NCI-H748 (cell line): Measurements from ENCODE around the gene CPPED1.
"Not testable (repeated sequence)": the region's sequence is repeated elsewhere in the genome, so short reads cannot be mapped to it uniquely, and the experiment has no call there.

ENCODE experiments used
- DNase-seq: peaks from one replicate; lab custom pipeline; 2025; ENCODE audit not compliant: unreplicated experiment; lab: John Stamatoyannopoulos, UW

CPPED1 gene

GRCh38 chr16:12803203-12804093 lies at the start of gene CPPED1:
Gene CPPED1 (minus strand): TSS chr16:12803887. CDS start chr16:12803776, 111 bp downstream.
- DNase-seq = peak; percentile 87

- DNase-seq = no peak
These were observed 46.5 kb upstream of the CPPED1 start for GRCh38 chr16:12850186-12850585.

- DNase-seq = no peak
These were observed 42.9 kb upstream of the CPPED1 start for GRCh38 chr16:12846592-12846991.

- DNase-seq = no peak
These were observed 41.6 kb upstream of the CPPED1 start for GRCh38 chr16:12845282-12845681.

- DNase-seq = no peak
These were observed 34.1 kb upstream of the CPPED1 start for GRCh38 chr16:12837756-12838155.

GRCh38 chr16:12837291-12837690 lies 33.6 kb upstream of the CPPED1 start:
- no peak for DNase-seq

- peak; percentile 49 for DNase-seq
These were observed 30.2 kb upstream of the CPPED1 start for GRCh38 chr16:12833926-12834325.

- no peak for DNase-seq
These were observed 25.6 kb upstream of the CPPED1 start for GRCh38 chr16:12829096-12829888.

GRCh38 chr16:12828206-12828605 lies 24.5 kb upstream of the CPPED1 start:
- no peak for DNase-seq

GRCh38 chr16:12826559-12826958 lies 22.9 kb upstream of the CPPED1 start:
- no peak for DNase-seq

GRCh38 chr16:12819126-12820117 lies 15.7 kb upstream of the CPPED1 start:
- DNase-seq = peak; percentile 53

- DNase-seq = no peak
These were observed 14.6 kb upstream of the CPPED1 start for GRCh38 chr16:12818326-12818725.

GRCh38 chr16:12816791-12817214 lies 13.1 kb upstream of the CPPED1 start:
- DNase-seq = not testable (repeated sequence)

GRCh38 chr16:12815361-12815760 lies 11.7 kb upstream of the CPPED1 start:
- peak; percentile 48 for DNase-seq

- DNase-seq = not testable (repeated sequence)
These were observed 10.0 kb upstream of the CPPED1 start for GRCh38 chr16:12813734-12814133.

- DNase-seq = not testable (repeated sequence)
These were observed 9.6 kb upstream of the CPPED1 start for GRCh38 chr16:12813321-12813720.

GRCh38 chr16:12811441-12812383 lies 8.0 kb upstream of the CPPED1 start:
- DNase-seq = no peak

GRCh38 chr16:12805066-12805465 lies 1.4 kb upstream of the CPPED1 start:
- no peak for DNase-seq

- no peak for DNase-seq
These were observed 708 bp upstream of the CPPED1 start for GRCh38 chr16:12804395-12804794.

GRCh38 chr16:12802661-12803060 lies 1.0 kb downstream of the CPPED1 start:
- no peak for DNase-seq
